Esophagus squamous epithelium (tissue), 5 donors: ENCODE results near the gene HSD17B12. TPM values are rescaled to one million over a fixed set of nuclear protein-coding genes. Genes with fewer than 3 reads are reported as not detected.

ENCODE experiments used
- DNase-seq: peaks from one replicate; lab custom pipeline; 2025; lab: John Stamatoyannopoulos, UW
- H3K27ac ChIP-seq, 4 donors: fragments of 200-600 bp; sonication (generic); one replicate each; pipeline ENCODE4 v1.5.1; 2016 to 2019; ENCODE audit warnings: mild to moderate bottlenecking in 1 of 4
- H3K27me3 ChIP-seq, 4 donors: fragments of 200-600 bp; sonication (generic); 1 replicate in 3 of 4; 2 replicates in 1 of 4; pipeline versions ENCODE4 v1.5.1 to v1.6.0; 2017 to 2021; ENCODE audit warnings: antibody characterized with exemption in 1 of 4
- H3K36me3 ChIP-seq, 3 donors: fragments of 200-600 bp; sonication (generic); one replicate each; pipeline ENCODE4 v1.5.1; 2016 to 2019
- H3K4me1 ChIP-seq, 3 donors: fragments of 200-600 bp; sonication (generic); one replicate each; pipeline ENCODE4 v1.5.1; 2017 to 2019
- H3K4me3 ChIP-seq, 4 donors: fragments of 200-600 bp; sonication (generic); 1 replicate in 3 of 4; 2 replicates in 1 of 4; pipeline ENCODE4 v1.5.1; 2016 to 2019; ENCODE audit warnings: mild to moderate bottlenecking in 2 of 4, moderate library complexity in 1 of 4
- H3K9me3 ChIP-seq, 3 donors: fragments of 200-600 bp; sonication (generic); one replicate each; pipeline ENCODE4 v1.5.1; 2016 to 2019
- POLR2A ChIP-seq, 4 donors: fragments of 450-650 bp; IDR thresholded peaks; one replicate each; pipeline ENCODE4 v1.6.1; 2017; ENCODE audit warnings: antibody characterized with exemption in 4 of 4, mild to moderate bottlenecking in 4 of 4, moderate library complexity in 3 of 4
- WGBS, 2 donors: methylation state at CpG; one replicate each; pipeline ENCODE4 v1.1.5; 2018; 5-methylcytosine and 5-hydroxymethylcytosine counted together
- intact Hi-C: fragments of 100-400 bp; cut with DNase I; formaldehyde crosslinking; loops from one replicate; pipeline ENCODE4 v1.15.0; 2022
- total RNA-seq, 4 donors: library from RNA; depleted of rRNA; stranded (reverse); fragments of >200 nt; gene quantifications; one replicate each; pipeline ENCODE4 v1.1.0, GENCODE V29; 2016
- TF ChIP-seq, protein P1 (sequence below), 6 experiments: fragments of 450-650 bp in 4 of 6; fragments of 200-600 bp in 2 of 6; sonication (generic) in 2 of 6; IDR thresholded peaks; one replicate each; pipeline ENCODE4 v1.5.1; 2016 to 2019; ENCODE audit warnings: antibody characterized with exemption in 6 of 6, mild to moderate bottlenecking in 4 of 6, moderate library complexity in 4 of 6
- donor health status: DM: yes; HTN: yes; CAD: no.

The HSD17B12 gene
- total RNA-seq, 4 donors from 2014 or later, result 26.1 to 83.6 (median 59.1) TPM

GRCh38 chr11:43691806-43692205 is 11.3 kb downstream of the HSD17B12 start:
- Histone ChIP-seq H3K27me3 (no peaks in the 10 kb centered on the region), H3K9me3 (no peaks in the 10 kb centered on the region), H3K27ac (no peak overlapping the region), H3K4me1 (peaks cover 8 to 14% (median 9%) of the 10 kb centered on the region in 3 donors), H3K36me3 (peaks cover 0 to 5% (median 0%) of the 10 kb centered on the region in 3 donors), H3K4me3 (no peak overlapping the region)
- no peak for DNase-seq
- intact Hi-C loops, result no loop called here
- no peak for TF ChIP-seq POLR2A (IDR thresholded peaks at IDR 0.05)
- TF ChIP-seq, protein P1, sequence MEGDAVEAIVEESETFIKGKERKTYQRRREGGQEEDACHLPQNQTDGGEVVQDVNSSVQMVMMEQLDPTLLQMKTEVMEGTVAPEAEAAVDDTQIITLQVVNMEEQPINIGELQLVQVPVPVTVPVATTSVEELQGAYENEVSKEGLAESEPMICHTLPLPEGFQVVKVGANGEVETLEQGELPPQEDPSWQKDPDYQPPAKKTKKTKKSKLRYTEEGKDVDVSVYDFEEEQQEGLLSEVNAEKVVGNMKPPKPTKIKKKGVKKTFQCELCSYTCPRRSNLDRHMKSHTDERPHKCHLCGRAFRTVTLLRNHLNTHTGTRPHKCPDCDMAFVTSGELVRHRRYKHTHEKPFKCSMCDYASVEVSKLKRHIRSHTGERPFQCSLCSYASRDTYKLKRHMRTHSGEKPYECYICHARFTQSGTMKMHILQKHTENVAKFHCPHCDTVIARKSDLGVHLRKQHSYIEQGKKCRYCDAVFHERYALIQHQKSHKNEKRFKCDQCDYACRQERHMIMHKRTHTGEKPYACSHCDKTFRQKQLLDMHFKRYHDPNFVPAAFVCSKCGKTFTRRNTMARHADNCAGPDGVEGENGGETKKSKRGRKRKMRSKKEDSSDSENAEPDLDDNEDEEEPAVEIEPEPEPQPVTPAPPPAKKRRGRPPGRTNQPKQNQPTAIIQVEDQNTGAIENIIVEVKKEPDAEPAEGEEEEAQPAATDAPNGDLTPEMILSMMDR (IDR thresholded peaks at IDR 0.05), result no peak
- WGBS, 2 donors, result 75 to 95% methylated on average over 1 of the region's 1 CpG

DNA sequence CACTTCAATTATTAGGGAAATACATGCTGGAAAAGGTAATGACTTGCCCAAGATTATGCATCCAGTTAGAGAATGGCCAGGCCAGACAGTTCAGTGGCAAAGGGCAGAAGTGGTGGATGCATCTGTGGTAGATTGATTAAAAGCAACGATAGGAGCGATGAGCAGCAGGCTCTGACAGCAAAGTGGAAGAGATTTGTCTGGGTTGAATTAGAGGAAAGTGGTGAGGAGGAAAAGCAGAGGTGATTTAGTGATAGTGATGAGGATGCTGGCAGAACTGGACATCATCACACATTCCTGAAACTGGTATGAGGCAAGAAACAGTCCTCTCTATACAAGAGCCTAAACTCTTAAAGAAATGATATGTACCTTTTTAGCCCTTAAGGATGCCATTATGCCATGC is 12.5 kb downstream of the HSD17B12 start:
- TF ChIP-seq POLR2A (IDR thresholded peaks at IDR 0.05), result no peak
- TF ChIP-seq, protein P1 (IDR thresholded peaks at IDR 0.05), result no peak
- no peak overlapping the region for H3K27ac ChIP-seq
- H3K4me1 ChIP-seq, result peaks cover 0 to under 1% (median 0%) of the 10 kb centered on the region in 3 donors
- intact Hi-C loops, result no loop called here
- no peaks in the 10 kb centered on the region for H3K27me3 ChIP-seq
- H3K4me3 ChIP-seq, result no peak overlapping the region
- 93 to 94% methylated on average over 2 of the region's 2 CpGs for WGBS, 2 donors
- H3K36me3 ChIP-seq, result peaks cover 0 to 5% (median 0%) of the 10 kb centered on the region in 3 donors
- no peak for DNase-seq
- no peaks in the 10 kb centered on the region for H3K9me3 ChIP-seq

DNA sequence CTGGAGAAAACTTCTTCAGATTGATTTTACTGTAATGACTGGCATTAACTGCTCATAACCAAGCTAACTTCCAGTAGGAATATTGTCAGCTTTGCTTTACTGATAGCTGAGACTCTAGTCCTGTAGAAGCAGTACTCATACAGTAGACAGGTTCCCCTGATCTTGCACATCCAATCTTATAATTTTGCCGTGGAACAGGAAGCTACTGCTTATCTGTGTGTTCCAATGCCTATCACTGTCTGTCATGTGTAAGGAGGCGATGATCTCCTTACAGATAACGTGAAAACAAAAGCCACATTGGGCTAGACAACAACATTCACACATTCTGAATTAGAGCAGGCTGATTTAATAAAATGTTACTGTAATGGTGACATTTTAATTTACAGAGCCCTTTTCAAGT is 13.2 kb downstream of the HSD17B12 start:
- TF ChIP-seq, protein P1 (IDR thresholded peaks at IDR 0.05), result no peak
- no peak for TF ChIP-seq POLR2A (IDR thresholded peaks at IDR 0.05)
- Histone ChIP-seq H3K4me1 (no peaks in the 10 kb centered on the region), H3K36me3 (peaks cover 0 to 5% (median 0%) of the 10 kb centered on the region in 3 donors), H3K4me3 (no peak overlapping the region), H3K27me3 (no peaks in the 10 kb centered on the region), H3K9me3 (no peaks in the 10 kb centered on the region), H3K27ac (no peak overlapping the region)
- WGBS, 2 donors, result 74 to 95% methylated on average over 3 of the region's 3 CpGs
- DNase-seq, result no peak
- intact Hi-C loops, result no loop called here

GRCh38 chr11:43694477-43694876 is 13.9 kb downstream of the HSD17B12 start:
- Histone ChIP-seq H3K36me3 (peaks cover 0 to 5% (median 0%) of the 10 kb centered on the region in 3 donors), H3K4me1 (no peaks in the 10 kb centered on the region), H3K27ac (no peak overlapping the region), H3K9me3 (no peaks in the 10 kb centered on the region), H3K4me3 (no peak overlapping the region), H3K27me3 (no peaks in the 10 kb centered on the region)
- DNase-seq, result no peak
- TF ChIP-seq POLR2A (IDR thresholded peaks at IDR 0.05), result no peak
- TF ChIP-seq, protein P1 (IDR thresholded peaks at IDR 0.05), result no peak
- intact Hi-C loops, result no loop called here
- whole genome bisulfite sequencing, 2 donors, result 59 to 70% methylated on average over 2 of the region's 2 CpGs

GRCh38 chr11:43697679-43698078 is 17.1 kb downstream of the HSD17B12 start:
- WGBS, 2 donors, result 50 to 53% methylated on average over 1 of the region's 1 CpG
- DNase-seq, result no peak
- Histone ChIP-seq H3K36me3 (no peaks in the 10 kb centered on the region), H3K27ac (no peak overlapping the region), H3K9me3 (peaks cover 0 to 16% (median 10%) of the 10 kb centered on the region in 3 donors), H3K4me3 (no peak overlapping the region), H3K4me1 (no peaks in the 10 kb centered on the region), H3K27me3 (no peaks in the 10 kb centered on the region)
- TF ChIP-seq, protein P1 (IDR thresholded peaks at IDR 0.05), result no peak
- TF ChIP-seq POLR2A (IDR thresholded peaks at IDR 0.05), result no peak
- intact Hi-C loops, result no loop called here
